H1 (cell line): ENCODE data around the gene CPA2. TPM values are rescaled to one million over a fixed set of nuclear protein-coding genes. Genes with fewer than 3 reads are reported as not detected.

Experiments used
- CTCF ChIA-PET: fragments of 300-600 bp; sonication (Branson Sonifier 250); formaldehyde crosslinking; loops from one replicate; lab custom pipeline; 2021; ENCODE audit not compliant: partially characterized antibody; lab: Charles Lee
- POLR2A ChIA-PET: fragments of 300-600 bp; sonication (Branson Sonifier 250); formaldehyde crosslinking; loops from one replicate; lab custom pipeline; 2021; ENCODE audit warnings: inconsistent platforms; ENCODE audit not compliant: partially characterized antibody; lab: Charles Lee
- DNase-seq, 2 experiments: peaks; one replicate each; pipeline versions ENCODE4 v3.0.0 to v3.0.0-alpha.2; 2010 to 2022; ENCODE audit warnings: low spot score in 2 of 2, low read depth in 1 of 2, mixed read lengths in 1 of 2
- FAIRE-seq: peaks from 2 replicates; lab custom pipeline; 2011; peaks lifted over from hg19 to GRCh38; lab: Jason Lieb, UNC
- H2AFZ ChIP-seq: 2 replicates; pipeline ENCODE4 v1.8.1; 2012; ENCODE audit warnings: low read length, inconsistent platforms
- H2AK5ac ChIP-seq: 2 replicates; pipeline ENCODE4 v1.6.1; 2013; ENCODE audit warnings: low read depth, low read length
- H2BK120ac ChIP-seq: replicated peaks from 2 replicates; pipeline ENCODE3; 2013; ENCODE audit warnings: low read depth, low read length, inconsistent platforms
- H2BK12ac ChIP-seq: 2 replicates; pipeline ENCODE4 v1.6.1; 2013; ENCODE audit warnings: low read depth, low read length
- H2BK15ac ChIP-seq: 2 replicates; pipeline ENCODE4 v1.6.1; 2013; ENCODE audit warnings: low read length
- H2BK20ac ChIP-seq: 2 replicates; pipeline ENCODE4 v1.6.1; 2013; ENCODE audit warnings: low read length
- H2BK5ac ChIP-seq: 2 replicates; pipeline ENCODE4 v1.6.1; 2013; ENCODE audit warnings: low read depth, low read length
- H3K14ac ChIP-seq: 2 replicates; pipeline ENCODE4 v1.6.1; 2013; ENCODE audit warnings: inconsistent platforms; ENCODE audit not compliant: insufficient read length
- H3K18ac ChIP-seq: 2 replicates; pipeline ENCODE4 v1.6.1; 2013; ENCODE audit warnings: low read length; ENCODE audit errors: extremely low read depth
- H3K23ac ChIP-seq: 2 replicates; pipeline ENCODE4 v1.6.1; 2013; ENCODE audit warnings: inconsistent platforms; ENCODE audit not compliant: insufficient read length
- H3K23me2 ChIP-seq: 2 replicates; pipeline ENCODE4 v1.6.1; 2013; ENCODE audit warnings: low read depth, low read length
- H3K27ac ChIP-seq: 2 replicates; pipeline ENCODE4 v1.6.1; 2011; ENCODE audit warnings: low read depth, low read length, inconsistent platforms
- H3K27me3 ChIP-seq, 4 experiments: replicated peaks in 1 of 4; 1 replicate in 1 of 4; 2 replicates in 3 of 4; pipeline versions ENCODE4 v1.6.1 to v1.8.1; 2011 to 2013; ENCODE audit warnings: low read length in 3 of 4, mild to moderate bottlenecking in 3 of 4, inconsistent platforms in 2 of 4, mixed read lengths in 2 of 4, moderate library complexity in 1 of 4; ENCODE audit not compliant: control insufficient read depth in 3 of 4, insufficient read depth in 3 of 4; ENCODE audit errors: extremely low read depth in 1 of 4
- H3K36me3 ChIP-seq, 4 experiments: 2 replicates each; pipeline versions ENCODE4 v1.6.1 to v1.8.1; 2011 to 2013; ENCODE audit warnings: mild to moderate bottlenecking in 4 of 4, low read length in 3 of 4, moderate library complexity in 2 of 4, control low read depth in 1 of 4, inconsistent platforms in 1 of 4; ENCODE audit not compliant: insufficient read depth in 4 of 4, control insufficient read depth in 2 of 4
- H3K4ac ChIP-seq: replicated peaks from 2 replicates; pipeline ENCODE3; 2013; ENCODE audit warnings: low read length, low read depth, mixed read lengths, inconsistent platforms; ENCODE audit not compliant: insufficient read length
- H3K4me1 ChIP-seq, 4 experiments: replicated peaks in 1 of 4; 1 replicate in 1 of 4; 2 replicates in 3 of 4; pipeline versions ENCODE4 v1.6.1 to v1.8.1; 2011 to 2013; ENCODE audit warnings: low read length in 3 of 4, inconsistent platforms in 2 of 4, mixed read lengths in 1 of 4; ENCODE audit not compliant: insufficient read depth in 4 of 4, control insufficient read depth in 3 of 4
- H3K4me2 ChIP-seq, 2 experiments: 2 replicates each; pipeline versions ENCODE4 v1.6.1 to v1.8.1; 2011 to 2013; ENCODE audit warnings: low read depth in 2 of 2, low read length in 2 of 2, control low read depth in 1 of 2, inconsistent platforms in 1 of 2, mild to moderate bottlenecking in 1 of 2; ENCODE audit not compliant: insufficient read depth in 1 of 2
- H3K4me3 ChIP-seq, 4 experiments: fragments of 200-600, 300-600 bp in 1 of 4; sonication (generic), shearing (Covaris generic), sonication (Bioruptor Twin) in 1 of 4; 2 replicates each; pipeline versions ENCODE4 v1.5.1 to v1.8.1; 2011 to 2016; ENCODE audit warnings: low read length in 4 of 4, low read depth in 3 of 4, control low read depth in 2 of 4, inconsistent platforms in 2 of 4, mild to moderate bottlenecking in 2 of 4, mixed read lengths in 1 of 4, moderate library complexity in 1 of 4; ENCODE audit not compliant: insufficient read depth in 2 of 4; ENCODE audit errors: extremely low read depth in 1 of 4
- H3K56ac ChIP-seq: replicated peaks from 2 replicates; pipeline ENCODE3; 2013; ENCODE audit warnings: low read depth, mild to moderate bottlenecking, mixed read lengths, low read length, inconsistent platforms; ENCODE audit not compliant: insufficient read length
- H3K79me1 ChIP-seq: 2 replicates; pipeline ENCODE4 v1.6.1; 2013; ENCODE audit warnings: low read depth, low read length, control low read depth
- H3K79me2 ChIP-seq, 2 experiments: 2 replicates each; pipeline versions ENCODE4 v1.6.1 to v1.8.1; 2012 to 2013; ENCODE audit warnings: low read length in 2 of 2, mild to moderate bottlenecking in 2 of 2, inconsistent platforms in 1 of 2; ENCODE audit not compliant: insufficient read depth in 2 of 2, control insufficient read depth in 1 of 2
- H3K9ac ChIP-seq, 4 experiments: replicated peaks in 1 of 4; 1 replicate in 1 of 4; 2 replicates in 3 of 4; pipeline versions ENCODE4 v1.6.1 to v1.8.1; 2011 to 2013; ENCODE audit warnings: low read depth in 3 of 4, low read length in 3 of 4, control low read depth in 2 of 4, mild to moderate bottlenecking in 2 of 4, moderate library complexity in 2 of 4, inconsistent platforms in 1 of 4; ENCODE audit errors: extremely low read depth in 1 of 4
- H3K9me3 ChIP-seq, 2 experiments: 2 replicates each; pipeline versions ENCODE4 v1.6.1 to v1.8.1; 2012 to 2013; ENCODE audit warnings: mild to moderate bottlenecking in 2 of 2, moderate library complexity in 2 of 2, control low read depth in 1 of 2, inconsistent platforms in 1 of 2, low read depth in 1 of 2, low read length in 1 of 2, mixed read lengths in 1 of 2; ENCODE audit not compliant: insufficient read depth in 2 of 2
- H4K20me1 ChIP-seq, 2 experiments: replicated peaks in 1 of 2; 2 replicates each; pipeline versions ENCODE3 to v1.8.1; 2011 to 2013; ENCODE audit warnings: inconsistent platforms in 2 of 2, low read length in 2 of 2, mild to moderate bottlenecking in 1 of 2; ENCODE audit not compliant: insufficient read depth in 2 of 2, control insufficient read depth in 1 of 2
- H4K5ac ChIP-seq: 2 replicates; pipeline ENCODE4 v1.6.1; 2013; ENCODE audit warnings: low read length, low read depth, mixed read lengths, inconsistent platforms; ENCODE audit not compliant: insufficient read length
- H4K8ac ChIP-seq: 2 replicates; pipeline ENCODE4 v1.8.0; 2013; ENCODE audit warnings: mild to moderate bottlenecking, moderate library complexity, low read length, inconsistent platforms; ENCODE audit not compliant: insufficient read depth; ENCODE audit errors: extremely low read depth
- H4K91ac ChIP-seq: replicated peaks from 2 replicates; pipeline ENCODE3; 2013; ENCODE audit warnings: low read length, mixed read lengths, inconsistent platforms; ENCODE audit not compliant: insufficient read length
- EP300 ChIP-seq, 2 experiments: IDR thresholded peaks; 1 replicate in 1 of 2; 2 replicates in 1 of 2; pipeline ENCODE4 v1.6.1; 2011 to 2012; ENCODE audit warnings: low read depth in 2 of 2, low read length in 2 of 2, mild to moderate bottlenecking in 2 of 2, borderline replicate concordance in 1 of 2, inconsistent platforms in 1 of 2, moderate library complexity in 1 of 2
- KDM1A ChIP-seq: fragments of 200-600, 300-600 bp; sonication (generic); IDR thresholded peaks from 2 replicates; pipeline ENCODE4 v1.7.1; 2016; ENCODE audit warnings: mild to moderate bottlenecking, low read length, borderline replicate concordance
- NANOG ChIP-seq: IDR thresholded peaks from 2 replicates; pipeline ENCODE4 v1.6.1; 2011; ENCODE audit warnings: low read length, low read depth, mild to moderate bottlenecking, inconsistent platforms; ENCODE audit not compliant: insufficient read depth, poor library complexity, severe bottlenecking
- POU5F1 ChIP-seq: IDR thresholded peaks from 2 replicates; pipeline ENCODE4 v1.6.1; 2011; ENCODE audit warnings: low read depth, mild to moderate bottlenecking, low read length, moderate library complexity
- RXRA ChIP-seq: IDR thresholded peaks from 2 replicates; pipeline ENCODE4 v1.6.1; 2011; ENCODE audit warnings: low read depth, mild to moderate bottlenecking, low read length, moderate library complexity; ENCODE audit not compliant: insufficient read depth
- SP2 ChIP-seq: IDR thresholded peaks from 2 replicates; pipeline ENCODE4 v1.6.1; 2012; ENCODE audit warnings: mild to moderate bottlenecking, low read length, inconsistent platforms
- WGBS, 2 experiments: shearing (Covaris generic) in 1 of 2; methylation state at CpG; one replicate each; pipeline versions ENCODE4 v1.1.6 to v1.1.7; 2013 to 2015; ENCODE audit warnings: low lambda C conversion rate in 2 of 2, mixed read lengths in 2 of 2, inconsistent platforms in 1 of 2, low coverage in 1 of 2, missing lambda C conversion rate in 1 of 2; ENCODE audit not compliant: insufficient replicate concordance in 2 of 2, insufficient coverage in 1 of 2, insufficient read length in 1 of 2; ENCODE audit errors: extremely low coverage in 1 of 2, missing lambda C conversion rate in 1 of 2; 5-methylcytosine and 5-hydroxymethylcytosine counted together
- polyA plus RNA-seq, 7 experiments: library from polyadenylated mRNA; depleted of rRNA in 3 of 7; stranded (reverse) in 5 of 7; unstranded in 2 of 7; fragments of >200 nt in 5 of 7; fragments of 200-250 nt in 2 of 7; gene quantifications; 1 replicate in 5 of 7; 2 replicates in 1 of 7; 4 replicates in 1 of 7; pipeline versions ENCODE4 v1.2.1 to v1.2.3, GENCODE V29; 2011 to 2013; ENCODE audit warnings: missing spikeins in 2 of 7, mixed read lengths in 2 of 7
- total RNA-seq: library from RNA; stranded (reverse); fragmentation: NEBNext Ultra II Directional; extraction: Animal tissue kit (Norgen Biotek cat#: 25700); gene quantifications from 2 replicates; pipeline ENCODE4 v1.2.1, GENCODE V29; 2021
- TF ChIP-seq, protein P1 (sequence below): IDR thresholded peaks from 2 replicates; pipeline ENCODE4 v1.6.1; 2012; ENCODE audit warnings: inconsistent platforms
- TF ChIP-seq, protein P2 (sequence below), 3 experiments: IDR thresholded peaks; 1 replicate in 2 of 3; 2 replicates in 1 of 3; pipeline versions ENCODE4 v1.5.1 to v1.6.1; 2011; ENCODE audit warnings: low read length in 3 of 3, mild to moderate bottlenecking in 3 of 3, inconsistent platforms in 2 of 3, low read depth in 1 of 3, moderate library complexity in 1 of 3; ENCODE audit not compliant: insufficient read depth in 1 of 3; ENCODE audit errors: control extremely low read depth in 1 of 3

CPA2 gene
- total and polyA plus RNA-seq, 2 of the 8 experiments (the other 6 are each of a cell fraction or from before 2014, with no cell fraction given) = 0.21 TPM; not detected in 1

DNA sequence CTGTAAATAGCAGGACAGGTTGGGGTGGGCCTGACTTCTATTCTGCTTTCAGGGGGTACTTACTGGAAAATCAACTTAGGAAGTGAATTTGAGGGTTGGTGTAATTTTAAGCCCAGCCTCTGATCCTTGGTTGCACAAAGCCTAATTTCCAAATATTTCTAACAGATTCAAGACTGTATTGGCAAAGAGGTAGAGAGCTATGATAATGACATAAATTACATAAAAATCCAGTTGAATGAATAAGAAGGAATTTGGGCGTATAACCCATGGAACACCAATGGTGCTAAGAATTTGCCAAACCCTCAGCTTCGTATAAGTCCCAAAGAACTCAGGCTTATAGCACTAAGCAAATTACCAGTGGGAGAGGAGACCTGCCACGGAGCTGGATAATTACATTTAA is 38.2 kb downstream of the CPA2 start:
- no peak for DNase-seq
- Histone ChIP-seq H3K4ac (no peak overlapping the region), H2BK15ac (no peak overlapping the region), H2BK5ac (no peak overlapping the region), H3K23ac (no peak overlapping the region), H3K4me3 (no peak overlapping the region), H3K79me1 (no peaks in the 10 kb centered on the region), H3K9me3 (no peaks in the 10 kb centered on the region), H4K20me1 (no peaks in the 10 kb centered on the region), H3K27me3 (no peaks in the 10 kb centered on the region), H4K91ac (no peak overlapping the region), H2BK12ac (no peak overlapping the region), H3K18ac (no peak overlapping the region), H3K4me2 (no peak overlapping the region), H3K36me3 (no peaks in the 10 kb centered on the region), H3K4me1 (no peaks in the 10 kb centered on the region), H2BK20ac (no peak overlapping the region), H3K27ac (no peak overlapping the region), H2BK120ac (no peak overlapping the region), H2AK5ac (no peak overlapping the region), H3K14ac (no peak overlapping the region), H3K23me2 (no peaks in the 10 kb centered on the region), H3K79me2 (no peaks in the 10 kb centered on the region), H4K8ac (no peak overlapping the region), H3K9ac (no peak overlapping the region), H4K5ac (no peak overlapping the region), H3K56ac (no peak overlapping the region), H2AFZ (no peak overlapping the region)
- FAIRE-seq = no peak
- POLR2A ChIA-PET = no interaction called here
- 89% methylated on average over 3 of the region's 3 CpGs; no CpG with 5 or more reads in 1 of the 2 experiments for WGBS, 2 experiments
- TF ChIP-seq EP300 (IDR thresholded peaks at IDR 0.05; ENCODE audit: borderline replicate concordance in 1 of 2, low read depth in 2 of 2, low read length in 2 of 2) = no peak
- TF ChIP-seq NANOG = no peak
- TF ChIP-seq POU5F1 = no peak
- TF ChIP-seq, protein P1, sequence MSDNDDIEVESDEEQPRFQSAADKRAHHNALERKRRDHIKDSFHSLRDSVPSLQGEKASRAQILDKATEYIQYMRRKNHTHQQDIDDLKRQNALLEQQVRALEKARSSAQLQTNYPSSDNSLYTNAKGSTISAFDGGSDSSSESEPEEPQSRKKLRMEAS = no peak
- TF ChIP-seq, protein P2, sequence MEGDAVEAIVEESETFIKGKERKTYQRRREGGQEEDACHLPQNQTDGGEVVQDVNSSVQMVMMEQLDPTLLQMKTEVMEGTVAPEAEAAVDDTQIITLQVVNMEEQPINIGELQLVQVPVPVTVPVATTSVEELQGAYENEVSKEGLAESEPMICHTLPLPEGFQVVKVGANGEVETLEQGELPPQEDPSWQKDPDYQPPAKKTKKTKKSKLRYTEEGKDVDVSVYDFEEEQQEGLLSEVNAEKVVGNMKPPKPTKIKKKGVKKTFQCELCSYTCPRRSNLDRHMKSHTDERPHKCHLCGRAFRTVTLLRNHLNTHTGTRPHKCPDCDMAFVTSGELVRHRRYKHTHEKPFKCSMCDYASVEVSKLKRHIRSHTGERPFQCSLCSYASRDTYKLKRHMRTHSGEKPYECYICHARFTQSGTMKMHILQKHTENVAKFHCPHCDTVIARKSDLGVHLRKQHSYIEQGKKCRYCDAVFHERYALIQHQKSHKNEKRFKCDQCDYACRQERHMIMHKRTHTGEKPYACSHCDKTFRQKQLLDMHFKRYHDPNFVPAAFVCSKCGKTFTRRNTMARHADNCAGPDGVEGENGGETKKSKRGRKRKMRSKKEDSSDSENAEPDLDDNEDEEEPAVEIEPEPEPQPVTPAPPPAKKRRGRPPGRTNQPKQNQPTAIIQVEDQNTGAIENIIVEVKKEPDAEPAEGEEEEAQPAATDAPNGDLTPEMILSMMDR (IDR thresholded peaks at IDR 0.05; ENCODE audit: control extremely low read depth in 1 of 3, insufficient read depth in 1 of 3, low read depth in 1 of 3, low read length in 3 of 3) = no peak
- no peak for TF ChIP-seq SP2
- TF ChIP-seq KDM1A = no peak
- no peak for TF ChIP-seq RXRA
- CTCF ChIA-PET = interaction anchor here (1.1 kb wide), 2 partner anchors 21 to 77 kb away, joined by 3 to 4 read pairs; no protein-coding TSS in a partner anchor
